K562 (cell line): ENCODE measurements around the gene NFATC3.

Experiments
- SMARCE1 ChIP-seq: fragments of 450-650 bp; IDR thresholded peaks from 2 replicates; pipeline ENCODE4 v1.7.1; 2016; ENCODE audit warnings: mild to moderate bottlenecking
- TF ChIP-seq, protein P1 (sequence below): sonication (generic); formaldehyde crosslinking; IDR thresholded peaks from 2 replicates; pipeline ENCODE4 v1.8.1; 2023; ENCODE audit warnings: mild to moderate bottlenecking, missing genetic modification reagents

GRCh38 chr16:68079376-68079625, 5.9 kb upstream of the NFATC3 start:
- TF ChIP-seq SMARCE1: no peak
- TF ChIP-seq, protein P1, sequence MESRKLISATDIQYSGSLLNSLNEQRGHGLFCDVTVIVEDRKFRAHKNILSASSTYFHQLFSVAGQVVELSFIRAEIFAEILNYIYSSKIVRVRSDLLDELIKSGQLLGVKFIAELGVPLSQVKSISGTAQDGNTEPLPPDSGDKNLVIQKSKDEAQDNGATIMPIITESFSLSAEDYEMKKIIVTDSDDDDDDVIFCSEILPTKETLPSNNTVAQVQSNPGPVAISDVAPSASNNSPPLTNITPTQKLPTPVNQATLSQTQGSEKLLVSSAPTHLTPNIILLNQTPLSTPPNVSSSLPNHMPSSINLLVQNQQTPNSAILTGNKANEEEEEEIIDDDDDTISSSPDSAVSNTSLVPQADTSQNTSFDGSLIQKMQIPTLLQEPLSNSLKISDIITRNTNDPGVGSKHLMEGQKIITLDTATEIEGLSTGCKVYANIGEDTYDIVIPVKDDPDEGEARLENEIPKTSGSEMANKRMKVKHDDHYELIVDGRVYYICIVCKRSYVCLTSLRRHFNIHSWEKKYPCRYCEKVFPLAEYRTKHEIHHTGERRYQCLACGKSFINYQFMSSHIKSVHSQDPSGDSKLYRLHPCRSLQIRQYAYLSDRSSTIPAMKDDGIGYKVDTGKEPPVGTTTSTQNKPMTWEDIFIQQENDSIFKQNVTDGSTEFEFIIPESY (CRISPR knock-in tag): no peak
